ENCODE data around the gene WDR37.

WDR37 gene

GRCh38 chr10:1130995-1131790 is 75.0 kb downstream of the WDR37 start:
- no peak for DNase-seq

GRCh38 chr10:1132584-1132983 is 76.4 kb downstream of the WDR37 start:
- DNase-seq, result no peak

GRCh38 chr10:1133495-1134045 is 77.4 kb downstream of the WDR37 start:
- no peak for DNase-seq

GRCh38 chr10:1134156-1134555 is 78.0 kb downstream of the WDR37 start:
- no peak for DNase-seq

- DNase-seq, result no peak
These were observed 80.1 kb downstream of the WDR37 start for GRCh38 chr10:1136268-1136667.

- DNase-seq, result no peak
These were observed 81.4 kb downstream of the WDR37 start for GRCh38 chr10:1137499-1138163.

GRCh38 chr10:1138529-1138928 is 82.3 kb downstream of the WDR37 start:
- DNase-seq, result no peak

- DNase-seq, result no peak
These were observed 85.1 kb downstream of the WDR37 start for GRCh38 chr10:1141261-1141660.

GRCh38 chr10:1141701-1142100 is 85.5 kb downstream of the WDR37 start:
- no peak for DNase-seq

- DNase-seq, result no peak
These were observed 86.4 kb downstream of the WDR37 start for GRCh38 chr10:1142596-1142995.

GRCh38 chr10:1147810-1148209 is 91.6 kb downstream of the WDR37 start:
- DNase-seq, result no peak

GRCh38 chr10:1148855-1149605 is 92.8 kb downstream of the WDR37 start:
- no peak for DNase-seq

- DNase-seq, result no peak
These were observed 93.8 kb downstream of the WDR37 start for GRCh38 chr10:1149793-1150637.

GRCh38 chr10:1150638-1150955 is 94.4 kb downstream of the WDR37 start:
- DNase-seq, result no peak

GRCh38 chr10:1151076-1152033 is 95.2 kb downstream of the WDR37 start:
- no peak for DNase-seq

GRCh38 chr10:1152386-1153250 is 96.4 kb downstream of the WDR37 start:
- DNase-seq, result no peak

GRCh38 chr10:1153251-1153763 is 97.1 kb downstream of the WDR37 start:
- DNase-seq, result no peak

- DNase-seq, result no peak
These were observed 97.7 kb downstream of the WDR37 start for GRCh38 chr10:1153805-1154351.

GRCh38 chr10:1154531-1155295 is 98.5 kb downstream of the WDR37 start:
- no peak for DNase-seq
